ENCODE results near the gene CDY2B.
"Not testable (repeated sequence)": the region's sequence is repeated elsewhere in the genome, so short reads cannot be mapped to it uniquely, and the experiment has no call there.

- TF ChIP-seq POLR2A, CTCF, EP300, POLR2AphosphoS5 (IDR thresholded peaks at IDR 0.05): not testable (repeated sequence)
Observed at GRCh38 chrY:17856963-17857848, 22.8 kb downstream of the CDY2B start.
